ENCODE measurements around the gene SKI.

- TF ChIP-seq POLR2A (IDR thresholded peaks at IDR 0.05; ENCODE audit: extremely low read depth, insufficient read length) (no peak), CTCF (IDR thresholded peaks at IDR 0.05; ENCODE audit: low read depth, low read length) (no peak)
Measured at GRCh38 chr1:2274929-2275475, 46.9 kb downstream of the SKI start.
